ENCODE measurements around the gene MYH14. TPM values are rescaled to one million over a fixed set of nuclear protein-coding genes. Genes with fewer than 3 reads are reported as not detected.

The MYH14 gene
- total and polyA plus RNA-seq, 12 donors, result 0.22 to 8.5 (median 3.1) TPM

DNA sequence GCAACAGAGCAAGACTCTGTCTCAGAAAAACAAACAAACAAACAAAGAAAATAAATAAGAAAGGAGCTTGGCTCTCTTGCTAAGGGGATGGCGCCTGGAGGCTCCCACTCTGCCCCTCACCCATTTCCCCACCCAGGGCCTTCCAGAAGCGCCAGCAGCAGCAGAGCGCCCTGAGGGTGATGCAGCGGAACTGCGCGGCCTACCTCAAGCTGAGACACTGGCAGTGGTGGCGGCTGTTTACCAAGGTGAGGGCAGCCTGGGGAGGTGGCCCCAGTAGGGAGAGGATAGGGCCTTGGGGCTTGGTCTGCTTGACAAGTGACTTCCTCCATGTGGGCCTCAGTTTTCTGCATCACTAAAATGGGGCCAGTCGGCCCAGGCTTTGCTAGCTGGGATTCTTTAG is 59.8 kb downstream of the MYH14 start:
- H3K27me3 ChIP-seq, result no peaks in the 10 kb centered on the region
- no peak for DNase-seq
- no peaks in the 10 kb centered on the region for H3K9me3 ChIP-seq (replicated peaks in 1 of 3)
- no peaks in the 10 kb centered on the region for H3K36me3 ChIP-seq (replicated peaks in 1 of 2)
- no peak overlapping the region for H3K4me3 ChIP-seq
- H3K4me1 ChIP-seq (replicated peaks in 1 of 2), result no peaks in the 10 kb centered on the region
- H3K27ac ChIP-seq, result no peak overlapping the region
- TF ChIP-seq, protein P1, sequence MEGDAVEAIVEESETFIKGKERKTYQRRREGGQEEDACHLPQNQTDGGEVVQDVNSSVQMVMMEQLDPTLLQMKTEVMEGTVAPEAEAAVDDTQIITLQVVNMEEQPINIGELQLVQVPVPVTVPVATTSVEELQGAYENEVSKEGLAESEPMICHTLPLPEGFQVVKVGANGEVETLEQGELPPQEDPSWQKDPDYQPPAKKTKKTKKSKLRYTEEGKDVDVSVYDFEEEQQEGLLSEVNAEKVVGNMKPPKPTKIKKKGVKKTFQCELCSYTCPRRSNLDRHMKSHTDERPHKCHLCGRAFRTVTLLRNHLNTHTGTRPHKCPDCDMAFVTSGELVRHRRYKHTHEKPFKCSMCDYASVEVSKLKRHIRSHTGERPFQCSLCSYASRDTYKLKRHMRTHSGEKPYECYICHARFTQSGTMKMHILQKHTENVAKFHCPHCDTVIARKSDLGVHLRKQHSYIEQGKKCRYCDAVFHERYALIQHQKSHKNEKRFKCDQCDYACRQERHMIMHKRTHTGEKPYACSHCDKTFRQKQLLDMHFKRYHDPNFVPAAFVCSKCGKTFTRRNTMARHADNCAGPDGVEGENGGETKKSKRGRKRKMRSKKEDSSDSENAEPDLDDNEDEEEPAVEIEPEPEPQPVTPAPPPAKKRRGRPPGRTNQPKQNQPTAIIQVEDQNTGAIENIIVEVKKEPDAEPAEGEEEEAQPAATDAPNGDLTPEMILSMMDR (IDR thresholded peaks at IDR 0.05), result no peak
- TF ChIP-seq POLR2A (IDR thresholded peaks at IDR 0.05), result no peak
- 96% methylated on average over 8 of the region's 8 CpGs for WGBS, 4 donors
- intact Hi-C loops (cut with DNase I), result no loop called here

DNA sequence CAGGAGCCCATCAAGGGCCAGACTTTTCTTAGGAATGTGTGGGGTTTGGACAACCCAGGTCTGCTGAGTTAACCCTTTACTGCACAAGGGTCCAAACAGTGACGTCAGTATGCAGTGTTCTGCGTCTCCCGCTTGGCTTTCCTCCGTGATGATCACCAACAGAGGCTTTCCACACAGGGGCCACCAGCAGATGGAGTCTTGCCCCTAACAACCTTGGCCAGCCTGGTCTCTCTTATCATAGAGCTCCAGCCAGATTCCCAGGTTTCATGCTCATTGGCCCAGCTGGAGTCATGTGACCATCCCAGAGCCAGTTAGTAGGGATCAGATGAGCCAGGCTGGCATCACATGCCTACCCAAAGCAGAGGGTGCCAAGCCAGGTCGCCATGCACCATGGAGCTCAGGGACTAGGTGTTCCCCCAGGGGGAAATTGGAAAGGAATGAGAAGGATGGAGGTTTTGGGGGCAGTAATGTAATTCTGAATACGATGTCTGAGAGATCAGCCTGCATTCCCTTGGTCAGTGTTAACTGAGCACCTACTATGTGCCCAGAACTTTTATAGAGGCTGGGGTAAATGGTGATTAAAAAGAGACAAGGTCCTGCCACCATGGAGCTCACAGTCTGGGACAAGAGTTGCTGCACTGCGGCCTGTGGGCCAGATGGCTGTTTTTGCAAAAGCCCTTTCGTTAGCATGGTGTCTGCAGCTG is 61.2 kb downstream of the MYH14 start:
- H3K36me3 ChIP-seq (replicated peaks in 1 of 2), result no peaks in the 10 kb centered on the region
- intact Hi-C loops (cut with DNase I), result no loop called here
- no peaks in the 10 kb centered on the region for H3K27me3 ChIP-seq
- H3K27ac ChIP-seq, result no peak overlapping the region
- 69 to 94% (median 82%) methylated on average over 3 to 8 of the region's 8 CpGs for WGBS, 4 donors
- DNase-seq, result no peak
- no peak overlapping the region for H3K4me3 ChIP-seq
- no peaks in the 10 kb centered on the region for H3K9me3 ChIP-seq (replicated peaks in 1 of 3)
- TF ChIP-seq, protein P1 (IDR thresholded peaks at IDR 0.05), result no peak
- TF ChIP-seq POLR2A (IDR thresholded peaks at IDR 0.05), result no peak
- H3K4me1 ChIP-seq (replicated peaks in 1 of 2), result no peaks in the 10 kb centered on the region

DNA sequence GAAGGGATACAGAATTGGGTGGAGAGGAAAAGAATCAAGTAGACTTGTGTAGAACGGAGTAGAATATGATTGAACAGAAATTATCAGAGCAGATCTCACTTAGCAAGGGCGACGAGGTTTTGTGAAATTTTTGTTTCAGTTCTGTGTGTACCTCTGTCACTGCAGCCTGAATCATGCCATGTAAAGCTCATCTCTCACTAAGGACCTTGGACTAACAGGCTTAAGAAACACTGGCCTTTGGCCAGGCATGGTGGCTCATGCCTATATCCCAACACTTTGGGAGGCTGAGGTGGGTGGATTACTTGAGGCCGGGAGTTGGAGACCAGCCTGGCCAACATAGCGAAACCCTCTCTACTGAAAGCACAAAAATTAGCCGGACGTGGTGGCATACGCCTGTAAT is 62.6 kb downstream of the MYH14 start:
- TF ChIP-seq, protein P1 (IDR thresholded peaks at IDR 0.05), result no peak
- no peak for TF ChIP-seq POLR2A (IDR thresholded peaks at IDR 0.05)
- no peak overlapping the region for H3K27ac ChIP-seq
- no peaks in the 10 kb centered on the region for H3K4me1 ChIP-seq (replicated peaks in 1 of 2)
- DNase-seq, result peak in 1 of 7 donors; percentile 7
- H3K27me3 ChIP-seq, result no peaks in the 10 kb centered on the region
- intact Hi-C loops (cut with DNase I), result no loop called here
- H3K36me3 ChIP-seq (replicated peaks in 1 of 2), result no peaks in the 10 kb centered on the region
- H3K9me3 ChIP-seq (replicated peaks in 1 of 3), result no peaks in the 10 kb centered on the region
- no peak overlapping the region for H3K4me3 ChIP-seq
- 76 to 85% (median 83%) methylated on average over 8 of the region's 8 CpGs for WGBS, 4 donors

DNA sequence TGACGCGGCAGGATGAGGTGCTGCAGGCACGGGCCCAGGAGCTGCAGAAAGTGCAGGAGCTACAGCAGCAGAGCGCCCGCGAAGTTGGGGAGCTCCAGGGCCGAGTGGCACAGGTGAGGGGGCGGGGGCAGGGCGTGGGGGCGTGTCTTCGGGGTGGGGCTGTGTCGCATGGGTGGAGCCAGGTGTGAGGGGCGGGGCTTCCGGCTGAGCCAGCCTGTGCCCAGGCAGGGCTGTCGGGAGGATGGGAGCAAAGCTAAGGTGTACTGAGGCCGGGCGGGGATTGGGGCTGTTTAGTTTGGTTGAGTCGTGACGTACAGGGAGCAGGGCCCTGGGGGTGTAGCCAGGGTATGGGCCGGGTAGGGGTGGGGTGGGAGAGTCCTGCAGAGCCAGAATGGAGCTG is 63.5 kb downstream of the MYH14 start:
- Histone ChIP-seq H3K27ac (no peak overlapping the region), H3K4me3 (no peak overlapping the region), H3K9me3 (replicated peaks in 1 of 3) (no peaks in the 10 kb centered on the region), H3K27me3 (no peaks in the 10 kb centered on the region), H3K4me1 (replicated peaks in 1 of 2) (no peaks in the 10 kb centered on the region), H3K36me3 (replicated peaks in 1 of 2) (no peaks in the 10 kb centered on the region)
- intact Hi-C loops (cut with DNase I), result no loop called here
- 17 to 73% (median 19%) methylated on average over 3 to 20 of the region's 20 CpGs for whole genome bisulfite sequencing, 4 donors
- no peak for DNase-seq
- TF ChIP-seq, protein P1 (IDR thresholded peaks at IDR 0.05), result no peak
- TF ChIP-seq POLR2A (IDR thresholded peaks at IDR 0.05), result no peak
